SW480 (cell line): ENCODE results near the gene RPS6KA3.

ENCODE experiments used
- DNase-seq: peaks from one replicate; pipeline ENCODE4 v3.0.0-alpha.2; 2016; ENCODE audit warnings: low spot score

Gene RPS6KA3

GRCh38 chrX:20266810-20267606 lies at the start of gene RPS6KA3:
RPS6KA3 (minus strand) TSS chrX:20266909; CDS start chrX:20266632, 277 bp downstream.
- DNase-seq, result peak; percentile 88

DNA sequence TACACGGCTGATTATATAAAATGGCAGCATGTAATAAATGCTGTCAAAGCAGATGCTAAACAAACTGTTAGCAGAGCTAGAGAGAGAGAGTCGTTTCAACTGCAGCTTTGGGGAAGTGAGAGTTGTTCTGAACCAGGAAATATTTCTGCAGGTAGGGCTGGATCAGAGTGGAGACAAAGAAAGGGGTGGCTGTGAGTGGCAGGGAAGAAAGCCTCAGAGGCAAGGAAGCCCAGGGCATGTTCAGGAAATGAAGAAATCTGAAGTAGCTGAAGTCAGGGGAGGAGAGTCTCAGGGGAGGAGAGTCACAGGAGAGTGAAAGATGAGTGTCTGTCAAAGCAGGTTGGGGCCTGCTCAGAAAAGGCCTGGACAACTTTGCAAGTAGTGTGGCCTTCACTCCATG lies 48.4 kb upstream of the RPS6KA3 start:
- no peak for DNase-seq

GRCh38 chrX:20313899-20314298 lies 47.2 kb upstream of the RPS6KA3 start:
- no peak for DNase-seq

GRCh38 chrX:20312018-20312417 lies 45.3 kb upstream of the RPS6KA3 start:
- DNase-seq, result no peak

DNA sequence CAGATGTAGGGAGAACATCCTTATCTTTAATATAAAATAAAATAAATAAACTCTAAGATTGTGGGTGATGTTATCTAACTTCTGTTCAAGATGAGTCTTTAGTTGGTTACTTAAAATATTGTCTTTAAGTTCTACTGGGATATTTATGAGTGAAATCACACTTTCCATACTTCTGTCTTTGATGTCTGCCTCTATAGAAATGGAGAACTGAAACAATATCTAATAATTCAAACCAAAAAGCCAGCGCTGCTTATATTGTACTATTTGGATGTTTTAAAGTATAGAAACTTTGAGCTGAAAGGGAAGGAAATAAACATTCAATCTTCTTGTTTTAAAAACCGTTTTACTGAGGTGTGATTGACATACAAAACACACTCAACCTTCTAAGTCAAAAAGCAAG lies 44.8 kb upstream of the RPS6KA3 start:
- DNase-seq, result no peak

GRCh38 chrX:20309806-20310205 lies 43.1 kb upstream of the RPS6KA3 start:
- DNase-seq, result no peak

GRCh38 chrX:20306668-20307067 lies 40.0 kb upstream of the RPS6KA3 start:
- no peak for DNase-seq

- no peak for DNase-seq
These were observed 34.1 kb upstream of the RPS6KA3 start for GRCh38 chrX:20300822-20301221.

GRCh38 chrX:20294957-20295356 lies 28.2 kb upstream of the RPS6KA3 start:
- no peak for DNase-seq

DNA sequence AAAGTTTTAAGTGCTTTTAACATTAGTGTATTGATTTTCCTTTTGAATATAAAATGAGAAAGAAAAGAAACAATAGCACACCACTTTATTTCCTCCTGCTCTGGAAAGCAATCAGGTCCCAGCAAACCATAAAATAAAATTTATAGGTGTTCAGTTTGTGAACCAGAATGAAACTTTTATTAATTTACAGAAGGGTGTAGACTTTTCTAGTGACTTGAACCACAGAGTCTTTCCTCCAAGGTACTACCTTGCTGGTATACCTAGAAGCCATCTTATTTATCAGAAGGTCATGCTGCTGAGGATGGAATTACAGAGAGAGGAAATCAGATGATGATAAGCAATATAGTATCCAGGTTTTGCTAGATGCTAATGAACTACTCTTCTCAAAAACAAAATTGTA lies 27.6 kb upstream of the RPS6KA3 start:
- DNase-seq, result no peak

GRCh38 chrX:20285511-20285910 lies 18.8 kb upstream of the RPS6KA3 start:
- no peak for DNase-seq

DNA sequence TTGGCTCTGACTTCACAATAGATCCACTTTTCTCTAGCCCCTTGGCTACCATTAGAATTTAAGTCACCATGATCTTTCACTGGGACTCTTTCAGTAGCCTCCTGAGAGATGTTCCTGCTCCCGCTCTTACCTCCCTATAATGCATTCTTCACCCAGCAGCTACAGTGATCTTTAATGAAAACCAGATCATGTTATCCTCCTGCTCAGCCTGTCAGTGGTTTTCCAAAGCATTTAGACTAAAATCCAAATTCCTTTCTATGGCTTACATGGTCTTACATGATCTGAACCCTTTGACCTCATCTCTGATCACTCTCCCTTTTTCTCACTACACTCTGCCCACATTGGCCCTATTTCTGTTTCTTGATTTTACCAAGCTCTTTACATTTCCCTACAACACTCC lies 18.3 kb upstream of the RPS6KA3 start:
- no peak for DNase-seq

GRCh38 chrX:20284444-20284843 lies 17.7 kb upstream of the RPS6KA3 start:
- no peak for DNase-seq

- no peak for DNase-seq
These were observed 14.2 kb upstream of the RPS6KA3 start for GRCh38 chrX:20280938-20281337.

DNA sequence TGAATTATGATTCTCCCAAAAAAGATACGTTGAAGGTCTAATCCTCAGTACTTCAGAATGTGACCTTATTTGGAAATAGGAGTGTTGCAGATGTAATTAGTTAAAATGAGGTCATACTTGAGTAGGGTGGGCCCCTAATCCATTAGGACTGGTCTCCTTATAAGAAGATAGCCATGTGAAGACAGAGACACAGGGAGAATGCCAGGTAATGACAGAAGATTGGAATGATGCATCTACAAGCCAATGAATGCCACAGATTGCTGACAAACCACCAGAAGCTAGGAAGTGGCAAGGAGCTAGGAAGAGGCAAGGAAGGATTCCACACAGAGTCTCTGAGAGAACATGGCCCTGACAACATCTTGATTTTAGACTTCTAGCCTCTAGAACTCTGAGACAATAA lies 7.4 kb upstream of the RPS6KA3 start:
- no peak for DNase-seq

GRCh38 chrX:20271730-20272129 lies 5.0 kb upstream of the RPS6KA3 start:
- DNase-seq, result no peak

GRCh38 chrX:20271186-20271585 lies 4.5 kb upstream of the RPS6KA3 start:
- DNase-seq, result no peak

GRCh38 chrX:20270562-20270890 lies 3.8 kb upstream of the RPS6KA3 start:
- DNase-seq, result no peak

GRCh38 chrX:20269848-20270561 lies 3.3 kb upstream of the RPS6KA3 start:
- DNase-seq, result no peak

DNA sequence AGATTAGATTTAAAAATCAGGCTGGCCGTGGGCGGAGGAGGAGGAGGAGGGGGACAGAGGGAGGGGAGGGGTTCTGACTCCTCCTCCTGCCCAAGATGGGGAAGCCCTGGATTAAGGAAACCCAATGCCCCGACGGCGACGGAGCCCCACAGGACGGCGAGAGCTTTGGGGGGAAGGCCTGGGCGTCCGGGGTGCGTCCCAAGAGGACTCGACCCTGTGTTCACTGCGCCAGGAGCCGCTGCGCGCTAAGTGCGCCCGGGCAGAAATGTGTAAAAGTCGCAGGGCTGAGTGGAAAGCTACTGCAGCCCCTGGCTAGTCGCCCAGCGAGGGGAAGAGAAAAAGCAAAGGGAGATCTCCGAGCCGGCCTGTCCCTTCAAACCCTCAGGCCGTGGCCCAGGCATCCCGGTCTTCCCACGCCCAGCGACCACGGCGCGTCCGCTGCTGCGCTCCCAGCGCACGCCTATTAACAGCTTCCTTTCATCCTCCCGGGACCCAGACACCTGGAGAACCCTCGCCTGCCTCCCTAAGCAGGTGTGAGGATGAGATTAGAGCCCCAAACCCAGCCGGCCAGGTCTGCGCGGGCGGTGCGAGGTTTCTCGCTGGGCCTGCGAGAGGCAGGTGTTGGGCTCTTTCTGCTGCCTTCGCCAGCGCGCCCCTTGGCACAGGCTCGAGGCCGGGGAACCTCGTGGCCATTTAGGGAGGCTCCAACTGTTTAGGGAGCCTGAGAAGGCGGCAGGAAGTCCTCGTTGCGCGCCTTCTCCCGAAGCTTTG lies 1.4 kb upstream of the RPS6KA3 start:
- no peak for DNase-seq

DNA sequence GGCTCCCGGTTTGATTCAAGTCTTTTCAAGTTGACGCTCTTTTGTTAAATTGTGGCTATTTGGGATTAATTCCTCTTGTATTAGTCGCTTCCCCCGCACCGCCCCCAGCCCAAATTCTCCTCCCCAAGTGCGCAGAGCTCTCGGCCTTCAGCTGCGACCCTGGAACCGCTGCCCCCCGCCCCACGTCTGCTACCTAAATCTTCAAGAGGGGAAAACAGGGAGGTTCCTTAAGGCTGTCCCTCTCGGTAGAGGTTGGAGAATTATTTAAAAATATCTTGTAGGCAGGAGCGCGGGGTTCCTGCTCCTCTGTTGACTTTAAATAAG lies 860 bp upstream of the RPS6KA3 start:
- no peak for DNase-seq

DNA sequence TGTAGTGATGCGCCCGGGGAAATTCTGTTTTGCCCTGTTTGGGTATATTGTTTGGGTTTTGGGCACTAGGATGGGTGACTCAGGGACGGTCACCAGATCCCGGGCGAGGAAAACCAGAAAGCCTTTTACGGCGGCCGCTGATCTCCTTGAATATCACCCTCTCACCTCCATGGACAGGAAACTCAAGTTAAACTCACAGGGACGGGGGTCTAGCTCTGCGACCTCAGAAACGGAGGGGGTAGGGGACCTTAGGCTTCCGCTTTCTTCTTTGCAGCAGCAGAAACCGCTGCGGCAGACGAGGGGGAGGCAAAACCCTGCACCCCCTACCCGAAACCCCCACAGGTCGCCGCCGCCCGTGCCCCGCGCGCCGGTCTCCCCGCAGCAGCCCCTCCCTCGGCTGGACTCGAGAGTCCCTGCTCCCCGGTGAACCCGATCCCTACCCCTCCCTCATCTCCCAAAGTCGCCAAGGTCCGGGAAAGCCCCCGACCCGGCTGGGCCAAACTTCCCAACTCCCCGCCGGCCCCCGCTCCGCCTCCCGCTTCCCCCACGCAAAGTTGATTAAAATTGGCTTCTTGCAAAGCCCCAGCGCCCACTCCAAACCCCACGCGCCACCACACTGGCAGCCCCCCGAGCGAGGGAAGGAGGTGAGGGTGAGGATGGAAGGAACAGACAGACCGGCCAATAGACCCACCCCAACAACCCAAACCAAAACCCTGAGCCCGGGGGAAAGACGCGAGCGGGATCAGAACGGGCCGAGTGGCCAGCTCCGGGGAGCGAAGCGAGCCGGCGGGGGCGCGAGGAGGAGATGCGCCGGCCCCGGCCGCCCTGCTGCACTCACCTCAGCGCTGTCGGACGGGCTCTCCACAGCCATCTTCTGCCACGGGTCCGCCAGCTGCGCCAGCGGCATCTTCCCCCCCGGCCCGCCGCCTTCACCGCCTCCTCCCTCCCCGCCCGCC lies 705 bp downstream of the RPS6KA3 start:
- peak; percentile 30 for DNase-seq
